ENCODE data around the gene PID1. TPM values are rescaled to one million over a fixed set of nuclear protein-coding genes. Genes with fewer than 3 reads are reported as not detected.

The PID1 gene
- total RNA-seq, 1 donor from 2014 or later, result not detected

- H3K36me3 Mint-ChIP-seq (ENCODE audit: unreplicated experiment), result no peaks in the 10 kb centered on the region
- no peaks in the 10 kb centered on the region for H3K4me1 Mint-ChIP-seq (ENCODE audit: unreplicated experiment)
- DNase-seq (ENCODE audit: extremely low spot score, unreplicated experiment), result no peak
- no peak overlapping the region for H3K27ac Mint-ChIP-seq (ENCODE audit: unreplicated experiment)
- no peak overlapping the region for H3K4me3 Mint-ChIP-seq (ENCODE audit: unreplicated experiment)
- H3K9me3 Mint-ChIP-seq (ENCODE audit: unreplicated experiment), result peaks cover 39% of the 10 kb centered on the region
- no peaks in the 10 kb centered on the region for H3K27me3 Mint-ChIP-seq (ENCODE audit: unreplicated experiment)
- TF ChIP-seq CTCF (IDR thresholded peaks at IDR 0.05), result no peak
These were observed 226.5 kb downstream of the PID1 start for GRCh38 chr2:229044581-229044980.

- Mint-ChIP-seq H3K4me3 (ENCODE audit: unreplicated experiment) (no peak overlapping the region), H3K4me1 (ENCODE audit: unreplicated experiment) (no peaks in the 10 kb centered on the region), H3K36me3 (ENCODE audit: unreplicated experiment) (no peaks in the 10 kb centered on the region), H3K27me3 (ENCODE audit: unreplicated experiment) (no peaks in the 10 kb centered on the region), H3K27ac (ENCODE audit: unreplicated experiment) (no peak overlapping the region), H3K9me3 (ENCODE audit: unreplicated experiment) (peaks cover 36% of the 10 kb centered on the region)
- no peak for DNase-seq (ENCODE audit: extremely low spot score, unreplicated experiment)
- TF ChIP-seq CTCF (IDR thresholded peaks at IDR 0.05), result no peak
These were observed 227.4 kb downstream of the PID1 start for GRCh38 chr2:229043681-229044080.

- DNase-seq (ENCODE audit: extremely low spot score, unreplicated experiment), result no peak
- Mint-ChIP-seq H3K9me3 (ENCODE audit: unreplicated experiment) (peaks cover 33% of the 10 kb centered on the region), H3K27me3 (ENCODE audit: unreplicated experiment) (no peaks in the 10 kb centered on the region), H3K36me3 (ENCODE audit: unreplicated experiment) (no peaks in the 10 kb centered on the region), H3K4me1 (ENCODE audit: unreplicated experiment) (no peaks in the 10 kb centered on the region), H3K4me3 (ENCODE audit: unreplicated experiment) (no peak overlapping the region), H3K27ac (ENCODE audit: unreplicated experiment) (no peak overlapping the region)
- no peak for TF ChIP-seq CTCF (IDR thresholded peaks at IDR 0.05)
These were observed 228.7 kb downstream of the PID1 start for GRCh38 chr2:229042349-229042748.

GRCh38 chr2:229041691-229042090 lies 229.4 kb downstream of the PID1 start:
- no peaks in the 10 kb centered on the region for H3K27me3 Mint-ChIP-seq (ENCODE audit: unreplicated experiment)
- no peaks in the 10 kb centered on the region for H3K4me1 Mint-ChIP-seq (ENCODE audit: unreplicated experiment)
- no peak for DNase-seq (ENCODE audit: extremely low spot score, unreplicated experiment)
- no peak overlapping the region for H3K27ac Mint-ChIP-seq (ENCODE audit: unreplicated experiment)
- H3K9me3 Mint-ChIP-seq (ENCODE audit: unreplicated experiment), result peaks cover 26% of the 10 kb centered on the region
- no peak for TF ChIP-seq CTCF (IDR thresholded peaks at IDR 0.05)
- H3K36me3 Mint-ChIP-seq (ENCODE audit: unreplicated experiment), result no peaks in the 10 kb centered on the region
- no peak overlapping the region for H3K4me3 Mint-ChIP-seq (ENCODE audit: unreplicated experiment)

- Mint-ChIP-seq H3K4me3 (ENCODE audit: unreplicated experiment) (no peak overlapping the region), H3K36me3 (ENCODE audit: unreplicated experiment) (no peaks in the 10 kb centered on the region), H3K4me1 (ENCODE audit: unreplicated experiment) (no peaks in the 10 kb centered on the region), H3K9me3 (ENCODE audit: unreplicated experiment) (peaks cover 24% of the 10 kb centered on the region), H3K27me3 (ENCODE audit: unreplicated experiment) (no peaks in the 10 kb centered on the region), H3K27ac (ENCODE audit: unreplicated experiment) (no peak overlapping the region)
- no peak for TF ChIP-seq CTCF (IDR thresholded peaks at IDR 0.05)
- no peak for DNase-seq (ENCODE audit: extremely low spot score, unreplicated experiment)
These were observed 233.5 kb downstream of the PID1 start for GRCh38 chr2:229037621-229038020.
